GM19397 (cell line): ENCODE measurements around the gene TERT.
"Not testable (repeated sequence)": the region's sequence is repeated elsewhere in the genome, so short reads cannot be mapped to it uniquely, and the experiment has no call there.

Source experiments
- ATAC-seq: cut with Tn5 transposase; IDR thresholded peaks from one replicate; pipeline ENCODE4 v1.9.1; 2021; ENCODE audit warnings: mild to moderate bottlenecking, moderate library complexity; ENCODE audit not compliant: unreplicated experiment

TERT gene

GRCh38 chr5:1243487-1244130 is 51.3 kb downstream of the TERT start:
- no peak for ATAC-seq

- ATAC-seq: no peak
Observed at GRCh38 chr5:1242733-1243486, 52.0 kb downstream of the TERT start.

- ATAC-seq: no peak
Observed at GRCh38 chr5:1241509-1242080, 53.3 kb downstream of the TERT start.

DNA sequence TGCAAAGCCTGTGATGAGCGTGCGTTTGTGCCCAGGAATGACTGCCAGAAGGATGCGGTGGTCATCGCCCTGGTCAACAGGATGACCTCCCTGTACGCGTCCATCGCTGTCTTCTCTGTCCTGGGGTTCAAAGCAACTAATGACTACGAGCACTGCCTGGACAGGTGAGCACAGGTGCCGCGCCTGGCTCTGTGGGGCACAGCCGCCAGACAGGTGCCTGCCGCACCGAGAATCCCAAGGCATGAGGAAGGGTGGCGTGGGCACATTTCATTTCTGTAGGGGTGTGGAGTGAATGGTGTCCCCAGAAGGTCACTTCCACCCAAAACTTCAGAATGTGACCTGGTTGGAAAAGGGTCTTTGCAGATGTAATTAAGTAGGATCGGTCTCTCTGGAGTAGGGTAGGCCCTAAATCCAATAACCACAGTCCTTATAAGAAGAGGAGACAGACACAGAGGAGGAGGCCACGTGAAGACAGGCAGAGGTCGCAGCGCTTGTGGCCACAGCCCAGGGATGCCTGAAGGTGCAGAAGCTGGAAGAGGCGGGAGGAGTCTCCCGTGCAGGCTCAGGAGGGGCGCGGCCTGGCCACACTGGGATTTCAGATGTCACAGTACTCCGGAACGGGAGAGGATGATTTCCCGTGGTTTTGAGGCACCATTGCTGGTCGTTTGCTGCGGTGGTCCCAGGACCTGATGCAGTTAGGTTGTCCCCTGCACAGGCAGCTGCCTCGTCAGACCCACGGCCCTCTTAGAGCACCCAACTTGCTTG is 54.2 kb downstream of the TERT start:
- ATAC-seq: no peak

DNA sequence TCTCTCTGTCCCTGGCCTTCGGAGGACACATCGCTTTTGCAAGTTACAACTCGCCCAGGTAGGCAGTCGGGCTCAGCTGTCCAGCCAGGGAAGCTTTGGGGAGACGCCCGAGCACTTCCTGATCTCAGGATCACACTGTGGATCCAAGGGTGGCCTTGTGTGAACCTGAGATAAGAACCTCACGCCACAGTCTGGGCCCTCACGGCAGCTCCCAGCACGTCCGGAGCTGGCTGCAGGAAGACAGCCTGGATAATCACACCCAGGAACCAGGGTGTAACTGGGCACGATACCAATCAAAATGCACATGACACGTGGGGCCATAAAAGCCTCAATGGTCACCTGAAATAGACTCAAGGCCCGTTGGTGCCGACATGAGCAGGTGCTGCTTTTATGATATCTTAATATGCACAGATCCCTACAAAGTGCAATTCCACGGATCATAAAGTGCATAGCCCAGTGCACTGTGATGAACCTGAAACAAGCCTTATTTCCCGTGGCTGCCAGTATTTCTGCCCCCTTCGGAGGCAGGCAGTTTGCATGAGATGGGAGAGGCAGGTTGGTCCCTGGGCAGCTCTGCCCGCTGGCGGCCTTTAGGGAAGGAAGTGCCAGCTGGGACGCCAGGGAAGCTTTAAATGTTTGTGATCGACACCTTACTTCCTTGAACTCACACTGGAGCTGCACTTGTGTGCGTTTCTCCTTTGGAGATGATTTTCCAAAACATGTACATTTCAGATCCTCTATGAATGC is 55.2 kb downstream of the TERT start:
- no peak for ATAC-seq

GRCh38 chr5:1235838-1236237 is 59.0 kb downstream of the TERT start:
- no peak for ATAC-seq

GRCh38 chr5:1235379-1235778 is 59.5 kb downstream of the TERT start:
- ATAC-seq: no peak

GRCh38 chr5:1232780-1233179 is 62.1 kb downstream of the TERT start:
- ATAC-seq: no peak

DNA sequence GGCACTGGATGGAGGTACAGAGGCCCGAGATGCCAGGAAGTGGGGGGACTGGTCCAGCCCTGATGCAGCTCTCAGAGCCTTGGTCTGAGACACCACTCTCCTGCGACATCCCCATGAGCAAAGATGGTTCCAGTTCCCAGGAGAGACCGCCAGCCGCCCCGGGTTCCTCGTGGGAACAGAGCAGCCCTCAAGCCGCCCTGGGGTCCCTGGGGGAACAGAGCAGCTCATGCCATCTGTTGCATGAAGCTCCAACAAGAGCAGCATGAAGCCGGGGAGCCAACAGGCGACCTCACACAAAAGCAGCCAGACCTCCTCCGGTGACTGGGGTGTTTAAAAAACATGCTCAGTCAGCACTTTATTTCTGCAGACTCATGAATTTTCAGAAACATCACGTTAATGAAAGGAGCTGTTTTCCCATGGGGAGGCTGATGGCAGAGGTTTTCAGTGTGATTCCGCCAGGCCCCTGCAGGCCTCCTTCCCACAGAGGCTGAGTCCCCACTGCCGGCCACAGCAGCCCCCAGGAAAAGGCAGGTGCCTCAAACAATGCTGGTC is 63.4 kb downstream of the TERT start:
- ATAC-seq: no peak

GRCh38 chr5:1230551-1230950 is 64.3 kb downstream of the TERT start:
- ATAC-seq: no peak

GRCh38 chr5:1229822-1230221 is 65.0 kb downstream of the TERT start:
- no peak for ATAC-seq

- not testable (repeated sequence) for ATAC-seq
Observed at GRCh38 chr5:1229023-1229422, 65.8 kb downstream of the TERT start.

- no peak for ATAC-seq
Observed at GRCh38 chr5:1228120-1228519, 66.7 kb downstream of the TERT start.

DNA sequence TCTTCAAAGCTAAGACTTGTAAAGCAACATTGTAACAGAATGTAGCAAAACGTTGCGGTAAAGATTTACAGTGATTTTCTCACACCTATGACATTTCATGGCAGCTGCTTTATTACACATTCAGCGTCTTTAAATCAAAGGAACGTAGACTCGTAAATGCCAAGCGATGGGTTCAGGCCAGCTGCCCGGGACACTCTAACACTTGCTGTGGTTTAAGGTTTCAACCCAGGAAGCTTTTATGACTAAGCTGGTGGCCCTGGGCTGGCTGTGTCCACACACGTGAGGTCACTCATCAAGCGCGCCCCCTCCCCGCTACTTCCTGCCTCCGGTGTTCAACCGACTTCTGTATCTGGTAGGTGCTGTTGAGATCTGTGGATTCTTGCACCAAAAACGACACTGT is 67.2 kb downstream of the TERT start:
- ATAC-seq: no peak

DNA sequence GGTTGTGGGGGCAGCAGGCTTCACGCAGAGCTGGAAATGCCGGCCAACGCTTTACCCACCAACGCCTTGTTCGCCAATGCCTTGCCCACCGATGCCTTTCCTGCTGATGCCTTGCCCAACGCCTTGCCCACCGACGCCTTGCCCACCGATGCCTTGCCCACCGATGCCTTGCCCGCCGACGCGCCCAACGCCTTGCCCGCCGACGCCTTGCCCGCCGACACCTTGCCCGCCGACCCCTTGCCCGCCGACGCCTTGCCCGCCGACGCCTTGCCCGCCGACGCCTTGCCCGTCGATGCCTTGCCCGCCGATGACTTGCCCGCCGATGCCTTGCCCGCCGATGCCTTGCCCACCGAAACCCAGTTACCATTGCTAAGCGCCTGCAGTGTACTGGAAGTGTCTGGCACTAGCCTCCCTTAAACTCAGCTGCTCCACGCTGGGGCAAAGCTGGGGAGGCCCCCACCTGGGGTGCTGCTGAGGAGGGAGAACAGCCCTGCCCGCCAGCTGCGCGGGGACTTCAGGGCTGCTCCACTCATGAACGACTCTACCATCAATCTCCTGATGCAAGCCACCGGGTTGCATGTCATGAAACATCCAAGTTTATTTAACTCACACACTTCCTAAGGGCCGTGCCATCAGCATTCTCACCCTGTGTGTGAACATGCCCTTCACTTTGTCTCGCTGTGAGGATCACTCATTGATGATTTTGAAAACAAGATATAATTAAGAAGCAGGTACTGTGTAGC is 67.9 kb downstream of the TERT start:
- ATAC-seq: no peak

- ATAC-seq: no peak
Observed at GRCh38 chr5:1226231-1226630, 68.6 kb downstream of the TERT start.

- no peak for ATAC-seq
Observed at GRCh38 chr5:1225081-1225480, 69.8 kb downstream of the TERT start, which contains the start of gene SLC6A18. TSS of gene SLC6A18 (plus strand) at chr5:1225381. CDS start at chr5:1225478, 97 bp downstream.

DNA sequence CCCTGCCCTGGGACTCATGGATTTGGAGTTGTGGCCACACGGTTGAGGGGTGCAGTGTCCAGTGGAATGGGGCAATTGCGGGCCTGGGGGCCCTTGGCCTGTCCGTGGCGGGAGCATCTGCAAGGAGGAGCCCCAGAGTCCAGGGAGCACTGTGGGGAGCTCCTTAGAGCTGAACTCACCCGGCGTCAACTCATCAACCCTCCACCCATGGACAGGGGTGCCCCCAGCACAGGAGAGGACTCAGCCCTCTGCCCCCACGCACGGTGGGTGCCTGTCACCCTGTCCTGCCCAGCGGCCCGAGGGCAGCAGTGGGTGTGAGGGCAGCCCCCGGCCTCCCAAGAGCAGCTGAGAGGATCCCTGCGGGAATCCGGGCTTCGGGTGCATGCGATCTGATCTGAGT is 70.2 kb downstream of the TERT start:
- no peak for ATAC-seq

GRCh38 chr5:1223278-1223670 is 71.6 kb downstream of the TERT start:
- ATAC-seq: no peak
